H7 (cell line): ENCODE data around the gene PLS1. TPM values are rescaled to one million over a fixed set of nuclear protein-coding genes. Genes with fewer than 3 reads are reported as not detected.
"Not testable (repeated sequence)": the region's sequence is repeated elsewhere in the genome, so short reads cannot be mapped to it uniquely, and the experiment has no call there.

Experiments used
- DNase-seq: peaks from one replicate; pipeline ENCODE4 v3.0.0; 2012
- H3K27me3 ChIP-seq: 2 replicates; pipeline ENCODE4 v1.6.0; 2011; ENCODE audit warnings: mild to moderate bottlenecking, low read length; ENCODE audit not compliant: control insufficient read depth, insufficient read depth
- H3K36me3 ChIP-seq: replicated peaks from 2 replicates; pipeline ENCODE4 v1.5.1; 2011; ENCODE audit warnings: low read length; ENCODE audit not compliant: control insufficient read depth, insufficient read depth
- H3K4me3 ChIP-seq: 2 replicates; pipeline ENCODE4 v1.5.1; 2011; ENCODE audit warnings: low read depth, mild to moderate bottlenecking, control low read depth, low read length, moderate library complexity; ENCODE audit not compliant: insufficient read depth
- total RNA-seq: library from RNA; depleted of rRNA; stranded (reverse); fragments of >200 nt; shearing (Covaris generic); gene quantifications from 2 replicates; pipeline ENCODE4 v1.2.3, GENCODE V29; 2014; rRNA removed

The PLS1 gene
- total RNA-seq, result 13.8 and 21.5 TPM in 2 replicates

- DNase-seq, result peak; percentile 95
- no peaks in the 10 kb centered on the region for H3K36me3 ChIP-seq
- peaks cover 3% of the 10 kb centered on the region for H3K27me3 ChIP-seq
- peak within 1 kb of the TSS; percentile 77 for H3K4me3 ChIP-seq
Observed at GRCh38 chr3:142595951-142596725, at the start of gene PLS1. Gene PLS1 (plus strand): TSS chr3:142596393. CDS start chr3:142664238, 67,845 bp downstream.

- DNase-seq, result no peak
- no peaks in the 10 kb centered on the region for H3K27me3 ChIP-seq
- no peak overlapping the region for H3K4me3 ChIP-seq
- peaks cover 1% of the 10 kb centered on the region for H3K36me3 ChIP-seq
Observed at GRCh38 chr3:142549986-142550385, 46.2 kb upstream of the PLS1 start.

- DNase-seq, H3K4me3 ChIP-seq, H3K27me3 ChIP-seq, H3K36me3 ChIP-seq: not testable (repeated sequence)
Observed at GRCh38 chr3:142552579-142552978, 43.6 kb upstream of the PLS1 start.

GRCh38 chr3:142553741-142554140 lies 42.5 kb upstream of the PLS1 start:
- DNase-seq, result no peak
- Histone ChIP-seq H3K4me3 (no peak overlapping the region), H3K36me3 (peaks cover 1% of the 10 kb centered on the region)

GRCh38 chr3:142560118-142560517 lies 36.1 kb upstream of the PLS1 start:
- Histone ChIP-seq H3K27me3 (no peaks in the 10 kb centered on the region), H3K36me3 (no peaks in the 10 kb centered on the region; the same call in none of the 2 replicates), H3K4me3 (no peak overlapping the region)
- no peak for DNase-seq

More at GRCh38 chr3:142553741-142554140, 42.5 kb upstream of the PLS1 start:
- no peaks in the 10 kb centered on the region for H3K27me3 ChIP-seq

- Histone ChIP-seq H3K36me3 (no peaks in the 10 kb centered on the region; the same call in 1 of the 2 replicates), H3K27me3 (no peaks in the 10 kb centered on the region), H3K4me3 (no peak overlapping the region)
- DNase-seq, result no peak
Observed at GRCh38 chr3:142563496-142563997, 32.6 kb upstream of the PLS1 start.

- no peaks in the 10 kb centered on the region for H3K27me3 ChIP-seq
- DNase-seq, result no peak
- H3K4me3 ChIP-seq, result no peak overlapping the region
- no peaks in the 10 kb centered on the region for H3K36me3 ChIP-seq
Observed at GRCh38 chr3:142566096-142566495, 30.1 kb upstream of the PLS1 start.

GRCh38 chr3:142568393-142569017 lies 27.7 kb upstream of the PLS1 start:
- no peaks in the 10 kb centered on the region for H3K36me3 ChIP-seq
- peak overlapping the region; percentile 34; the same call in 1 of the 2 replicates for H3K4me3 ChIP-seq
- DNase-seq, result peak; percentile 75
- H3K27me3 ChIP-seq, result no peaks in the 10 kb centered on the region

- not testable (repeated sequence) for H3K36me3 ChIP-seq, DNase-seq, H3K27me3 ChIP-seq, H3K4me3 ChIP-seq
Observed at GRCh38 chr3:142569422-142569821, 26.8 kb upstream of the PLS1 start.

GRCh38 chr3:142574223-142574622 lies 22.0 kb upstream of the PLS1 start:
- H3K36me3 ChIP-seq, DNase-seq, H3K4me3 ChIP-seq, H3K27me3 ChIP-seq: not testable (repeated sequence)

- no peaks in the 10 kb centered on the region for H3K27me3 ChIP-seq
- H3K36me3 ChIP-seq, result no peaks in the 10 kb centered on the region
- H3K4me3 ChIP-seq, result no peak overlapping the region
- no peak for DNase-seq
Observed at GRCh38 chr3:142574665-142575064, 21.5 kb upstream of the PLS1 start.

GRCh38 chr3:142576792-142577191 lies 19.4 kb upstream of the PLS1 start:
- DNase-seq, result no peak
- H3K4me3 ChIP-seq, result no peak overlapping the region
- H3K36me3 ChIP-seq, result no peaks in the 10 kb centered on the region
- H3K27me3 ChIP-seq, result no peaks in the 10 kb centered on the region

- Histone ChIP-seq H3K27me3 (no peaks in the 10 kb centered on the region), H3K36me3 (no peaks in the 10 kb centered on the region), H3K4me3 (peak overlapping the region; percentile 99)
- DNase-seq, result no peak
Observed at GRCh38 chr3:142577696-142578328, 18.4 kb upstream of the PLS1 start.

GRCh38 chr3:142578329-142579223 lies 17.6 kb upstream of the PLS1 start, which contains the start of gene ATR:
Gene ATR (minus strand): TSS chr3:142578733. CDS start chr3:142578704, 29 bp downstream.
- peak within 1 kb of the TSS; percentile 99 for H3K4me3 ChIP-seq
- no peaks in the 10 kb centered on the region for H3K36me3 ChIP-seq
- peak; percentile 93 for DNase-seq
- no peaks in the 10 kb centered on the region for H3K27me3 ChIP-seq
